ENCODE data around the gene PAIP2.

- TF ChIP-seq POLR2AphosphoS5 (IDR thresholded peaks at IDR 0.05; ENCODE audit: low read depth, low read length) (no peak), TAF1 (IDR thresholded peaks at IDR 0.05; ENCODE audit: borderline replicate concordance, low read depth, low read length) (no peak)
Measured at GRCh38 chr5:139344177-139344576, 2.5 kb downstream of the PAIP2 start.

Data from GM12892 (cell line).